HepG2 (cell line): ENCODE measurements around the gene TOX2. TPM values are rescaled to one million over a fixed set of nuclear protein-coding genes. Genes with fewer than 3 reads are reported as not detected.
A peak's percentile ranks its signal among the peaks of the same experiment; 100 is the strongest.

Experiments
- IKZF4 ChIP-seq: sonication (generic); formaldehyde crosslinking; IDR thresholded peaks from 2 replicates; pipeline ENCODE4 v1.5.1; 2020; ENCODE audit warnings: borderline replicate concordance, mild to moderate bottlenecking, low read depth, missing genetic modification reagents; ENCODE audit errors: not compliant biosample characterization
- KLF11 ChIP-seq: IDR thresholded peaks from 2 replicates; pipeline ENCODE4 v1.6.1; 2016; ENCODE audit warnings: missing compliant biosample characterization
- MIER2 ChIP-seq: IDR thresholded peaks from 2 replicates; pipeline ENCODE4 v1.6.1; 2016; ENCODE audit warnings: missing biosample characterization, missing genetic modification reagents
- PCBP1 ChIP-seq: fragments of 200-400 bp; formaldehyde crosslinking; IDR thresholded peaks from 2 replicates; pipeline ENCODE4 v1.6.1; 2017; ENCODE audit warnings: mild to moderate bottlenecking, low read depth, low read length, borderline replicate concordance
- SMYD3 ChIP-seq: sonication (generic); formaldehyde crosslinking; IDR thresholded peaks from 2 replicates; pipeline ENCODE4 v1.8.1; 2023; ENCODE audit warnings: mild to moderate bottlenecking, missing genetic modification reagents
- TBL1XR1 ChIP-seq: fragments of 150-350 bp; IDR thresholded peaks from 2 replicates; pipeline ENCODE4 v1.6.1; 2014; ENCODE audit warnings: borderline replicate concordance, low read length; ENCODE audit not compliant: partially characterized antibody
- TEAD3 ChIP-seq: optimal IDR thresholded peaks from 2 replicates; pipeline ENCODE3; 2016; ENCODE audit warnings: borderline replicate concordance
- THAP9 ChIP-seq: sonication (generic); formaldehyde crosslinking; IDR thresholded peaks from 2 replicates; pipeline ENCODE4; 2020; ENCODE audit warnings: missing genetic modification reagents, mild to moderate bottlenecking, borderline replicate concordance
- ZBTB1 ChIP-seq: sonication (generic); formaldehyde crosslinking; IDR thresholded peaks from 2 replicates; pipeline ENCODE4 v1.4.0; 2020; ENCODE audit warnings: missing genetic modification reagents, borderline replicate concordance
- ZBTB34 ChIP-seq: sonication (generic); formaldehyde crosslinking; IDR thresholded peaks from 2 replicates; pipeline ENCODE4 v1.8.0; 2022; ENCODE audit warnings: mild to moderate bottlenecking, missing genetic modification reagents
- ZNF263 ChIP-seq: sonication (generic); formaldehyde crosslinking; IDR thresholded peaks from 2 replicates; pipeline ENCODE4 v1.4.0; 2020; ENCODE audit warnings: missing genetic modification reagents
- ZNF280B ChIP-seq: sonication (generic); formaldehyde crosslinking; IDR thresholded peaks from 2 replicates; pipeline ENCODE4 v1.5.0; 2020; ENCODE audit warnings: missing genetic modification reagents, mild to moderate bottlenecking, borderline replicate concordance
- ZNF407 ChIP-seq: sonication (generic); formaldehyde crosslinking; IDR thresholded peaks from one replicate; pipeline ENCODE4 v1.5.1; 2020; ENCODE audit warnings: mild to moderate bottlenecking, missing genetic modification reagents; ENCODE audit errors: not compliant biosample characterization
- ZNF891 ChIP-seq: sonication (generic); formaldehyde crosslinking; IDR thresholded peaks from 2 replicates; pipeline ENCODE4 v1.5.0; 2020; ENCODE audit warnings: mild to moderate bottlenecking, missing genetic modification reagents
- polyA plus RNA-seq, 8 experiments: library from polyadenylated mRNA; depleted of rRNA in 3 of 8; stranded (reverse) in 7 of 8; unstranded in 1 of 8; fragments of >200 nt; fragmentation: Illumina TruSeq in 4 of 8; extraction: Trizol in 4 of 8; gene quantifications; 2 replicates each; pipeline versions ENCODE4 v1.2.1 to v1.2.3, GENCODE V29; 2011 to 2016; ENCODE audit warnings: low read depth in 4 of 8, missing spikeins in 1 of 8, mixed read lengths in 1 of 8; ENCODE audit not compliant: insufficient read depth in 1 of 8
- total RNA-seq, 5 experiments: library from RNA; depleted of rRNA; stranded (reverse); fragments of >200 nt; fragmentation: Illumina TruSeq; extraction: Trizol; gene quantifications; 2 replicates each; pipeline ENCODE4 v1.2.3, GENCODE V29; 2016; ENCODE audit warnings: low read depth in 1 of 5

The TOX2 gene
- total and polyA plus RNA-seq, 2 of the 13 experiments (the other 11 are each of a cell fraction or from before 2014, with no cell fraction given), result not detected

DNA sequence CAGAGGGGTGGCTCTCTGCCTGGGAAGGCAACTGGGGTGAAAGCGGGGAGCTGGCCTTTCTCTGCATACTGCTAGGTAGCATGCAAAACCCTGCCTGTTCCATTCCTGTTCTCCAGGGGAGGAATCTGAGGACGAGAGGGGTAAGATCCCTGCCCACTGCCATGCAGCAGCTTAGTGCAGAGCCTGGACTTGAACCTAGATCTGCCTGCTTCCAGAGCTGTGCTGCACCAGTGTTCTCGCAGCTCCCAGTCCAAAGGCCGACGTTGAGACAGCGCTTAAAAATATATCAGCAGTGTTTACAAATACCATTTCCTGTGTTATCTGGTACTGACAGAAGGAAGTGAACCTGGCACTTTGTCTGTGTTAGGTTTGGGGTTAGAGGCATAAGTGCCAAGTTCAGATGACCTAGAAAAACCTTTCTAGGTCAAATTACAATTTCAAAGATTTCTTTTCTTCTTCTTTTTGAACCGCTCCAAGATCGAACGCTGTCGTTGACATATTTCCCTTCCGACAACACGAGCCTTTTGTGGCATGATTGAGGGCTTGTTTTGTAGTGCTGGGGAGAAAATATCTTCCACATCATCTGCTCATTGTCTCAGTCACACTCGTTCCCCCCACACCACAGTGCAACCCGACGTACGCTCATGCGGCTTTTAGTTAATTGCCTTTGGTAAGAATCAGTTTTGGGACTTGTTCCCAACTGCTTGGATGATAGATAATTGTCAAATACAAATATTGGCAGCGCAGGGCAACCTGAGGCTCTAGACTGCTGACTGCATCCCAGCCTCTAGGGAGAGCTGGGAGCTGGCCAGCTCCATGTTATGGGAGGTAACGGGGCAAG is 44.6 kb downstream of the TOX2 start (continued):
- TF ChIP-seq ZNF280B (CRISPR knock-in tag) (no peak), IKZF4 (CRISPR knock-in tag) (no peak), TBL1XR1 (peak; percentile 92), KLF11 (CRISPR knock-in tag) (0 out of 2 replicates have a peak, but pooled peaks have one; percentile 23), TEAD3 (CRISPR knock-in tag) (peak; percentile 87), ZBTB34 (CRISPR knock-in tag) (no peak), THAP9 (no peak), ZBTB1 (CRISPR knock-in tag) (no peak), ZNF407 (CRISPR knock-in tag) (no peak), PCBP1 (no peak), SMYD3 (CRISPR knock-in tag) (no peak), MIER2 (CRISPR knock-in tag) (peak; percentile 61; the same call in 1 of the 2 replicates), ZNF891 (CRISPR knock-in tag) (no peak), ZNF263 (CRISPR knock-in tag) (no peak)
